Measurements from ENCODE around the gene GDNF.

DNA sequence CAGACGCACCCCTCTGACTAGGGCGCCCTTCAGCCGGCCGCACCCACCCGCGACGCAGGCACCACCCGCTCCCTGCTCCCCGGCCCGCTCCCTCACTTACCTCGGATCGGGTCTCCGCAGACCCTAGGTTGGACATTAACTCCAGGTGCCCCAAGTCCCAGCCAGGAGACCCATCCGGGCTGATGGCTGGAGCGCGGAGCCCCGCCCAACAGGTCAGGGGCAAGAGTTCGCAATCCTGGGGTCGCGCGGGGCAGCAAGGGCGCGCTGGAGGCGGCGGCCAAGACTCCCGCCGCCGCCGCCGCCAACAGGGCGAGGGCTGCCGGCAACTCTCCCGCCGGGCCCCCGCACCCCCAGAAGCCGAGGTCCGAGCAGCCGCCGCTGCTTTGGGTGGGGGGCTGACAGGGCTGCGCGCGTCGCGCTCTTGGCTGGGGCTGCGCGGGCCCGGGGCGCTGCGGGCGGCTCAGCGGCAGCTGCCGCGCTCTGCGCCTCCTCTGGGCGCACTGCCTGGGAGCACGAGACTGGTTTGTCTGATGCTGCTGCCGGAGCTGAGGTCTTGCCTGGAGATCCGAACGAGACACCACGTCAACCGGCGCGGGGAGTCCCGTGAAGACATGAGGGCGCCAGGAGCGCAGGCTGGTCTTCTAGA, at the start of gene GDNF:
- no peak for TF ChIP-seq SIN3A (IDR thresholded peaks at IDR 0.05; ENCODE audit: borderline replicate concordance, insufficient read depth, low read length)
- no peak for TF ChIP-seq TAF1 (IDR thresholded peaks at IDR 0.05; ENCODE audit: borderline replicate concordance, insufficient read depth, low read length)
